ENCODE measurements around the gene POLRMT.

DNA sequence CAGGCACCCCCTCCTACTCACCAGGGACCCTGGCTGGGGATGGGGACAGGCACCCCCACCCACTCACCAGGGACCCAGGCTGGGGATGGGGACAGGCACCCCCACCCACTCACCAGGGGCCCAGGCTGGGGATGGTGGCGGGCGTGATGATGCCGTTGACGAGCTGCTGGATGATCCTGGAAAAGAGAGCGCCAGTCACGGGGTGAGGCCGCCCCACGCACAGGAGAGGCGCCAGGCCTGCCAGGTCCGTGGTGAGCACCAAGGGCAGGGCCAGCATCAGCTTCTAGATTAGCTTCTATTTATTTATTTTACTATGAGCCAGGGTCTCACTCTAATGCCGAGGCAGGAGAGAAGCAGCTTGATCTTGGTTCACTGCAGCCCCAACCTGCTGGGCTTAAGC lies 16.8 kb upstream of the POLRMT start:
- TF ChIP-seq, protein P1, sequence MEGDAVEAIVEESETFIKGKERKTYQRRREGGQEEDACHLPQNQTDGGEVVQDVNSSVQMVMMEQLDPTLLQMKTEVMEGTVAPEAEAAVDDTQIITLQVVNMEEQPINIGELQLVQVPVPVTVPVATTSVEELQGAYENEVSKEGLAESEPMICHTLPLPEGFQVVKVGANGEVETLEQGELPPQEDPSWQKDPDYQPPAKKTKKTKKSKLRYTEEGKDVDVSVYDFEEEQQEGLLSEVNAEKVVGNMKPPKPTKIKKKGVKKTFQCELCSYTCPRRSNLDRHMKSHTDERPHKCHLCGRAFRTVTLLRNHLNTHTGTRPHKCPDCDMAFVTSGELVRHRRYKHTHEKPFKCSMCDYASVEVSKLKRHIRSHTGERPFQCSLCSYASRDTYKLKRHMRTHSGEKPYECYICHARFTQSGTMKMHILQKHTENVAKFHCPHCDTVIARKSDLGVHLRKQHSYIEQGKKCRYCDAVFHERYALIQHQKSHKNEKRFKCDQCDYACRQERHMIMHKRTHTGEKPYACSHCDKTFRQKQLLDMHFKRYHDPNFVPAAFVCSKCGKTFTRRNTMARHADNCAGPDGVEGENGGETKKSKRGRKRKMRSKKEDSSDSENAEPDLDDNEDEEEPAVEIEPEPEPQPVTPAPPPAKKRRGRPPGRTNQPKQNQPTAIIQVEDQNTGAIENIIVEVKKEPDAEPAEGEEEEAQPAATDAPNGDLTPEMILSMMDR (IDR thresholded peaks at IDR 0.05) = no peak
- TF ChIP-seq, protein P2, sequence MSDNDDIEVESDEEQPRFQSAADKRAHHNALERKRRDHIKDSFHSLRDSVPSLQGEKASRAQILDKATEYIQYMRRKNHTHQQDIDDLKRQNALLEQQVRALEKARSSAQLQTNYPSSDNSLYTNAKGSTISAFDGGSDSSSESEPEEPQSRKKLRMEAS (CRISPR knock-in tag; IDR thresholded peaks at IDR 0.05) = no peak
- TF ChIP-seq SP1 (CRISPR knock-in tag; conservative IDR thresholded peaks at IDR 0.05) (no peak), CREB1 (CRISPR knock-in tag; IDR thresholded peaks at IDR 0.05) (no peak), KAT7 (CRISPR knock-in tag; IDR thresholded peaks at IDR 0.05; ENCODE audit: borderline replicate concordance) (no peak)
- TF ChIP-seq, protein P3, sequence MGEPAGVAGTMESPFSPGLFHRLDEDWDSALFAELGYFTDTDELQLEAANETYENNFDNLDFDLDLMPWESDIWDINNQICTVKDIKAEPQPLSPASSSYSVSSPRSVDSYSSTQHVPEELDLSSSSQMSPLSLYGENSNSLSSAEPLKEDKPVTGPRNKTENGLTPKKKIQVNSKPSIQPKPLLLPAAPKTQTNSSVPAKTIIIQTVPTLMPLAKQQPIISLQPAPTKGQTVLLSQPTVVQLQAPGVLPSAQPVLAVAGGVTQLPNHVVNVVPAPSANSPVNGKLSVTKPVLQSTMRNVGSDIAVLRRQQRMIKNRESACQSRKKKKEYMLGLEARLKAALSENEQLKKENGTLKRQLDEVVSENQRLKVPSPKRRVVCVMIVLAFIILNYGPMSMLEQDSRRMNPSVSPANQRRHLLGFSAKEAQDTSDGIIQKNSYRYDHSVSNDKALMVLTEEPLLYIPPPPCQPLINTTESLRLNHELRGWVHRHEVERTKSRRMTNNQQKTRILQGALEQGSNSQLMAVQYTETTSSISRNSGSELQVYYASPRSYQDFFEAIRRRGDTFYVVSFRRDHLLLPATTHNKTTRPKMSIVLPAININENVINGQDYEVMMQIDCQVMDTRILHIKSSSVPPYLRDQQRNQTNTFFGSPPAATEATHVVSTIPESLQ (CRISPR knock-in tag; IDR thresholded peaks at IDR 0.05) = no peak
- TF ChIP-seq, protein P4, sequence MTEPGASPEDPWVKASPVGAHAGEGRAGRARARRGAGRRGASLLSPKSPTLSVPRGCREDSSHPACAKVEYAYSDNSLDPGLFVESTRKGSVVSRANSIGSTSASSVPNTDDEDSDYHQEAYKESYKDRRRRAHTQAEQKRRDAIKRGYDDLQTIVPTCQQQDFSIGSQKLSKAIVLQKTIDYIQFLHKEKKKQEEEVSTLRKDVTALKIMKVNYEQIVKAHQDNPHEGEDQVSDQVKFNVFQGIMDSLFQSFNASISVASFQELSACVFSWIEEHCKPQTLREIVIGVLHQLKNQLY (CRISPR knock-in tag; IDR thresholded peaks at IDR 0.05) = no peak
- TF ChIP-seq, protein P5, sequence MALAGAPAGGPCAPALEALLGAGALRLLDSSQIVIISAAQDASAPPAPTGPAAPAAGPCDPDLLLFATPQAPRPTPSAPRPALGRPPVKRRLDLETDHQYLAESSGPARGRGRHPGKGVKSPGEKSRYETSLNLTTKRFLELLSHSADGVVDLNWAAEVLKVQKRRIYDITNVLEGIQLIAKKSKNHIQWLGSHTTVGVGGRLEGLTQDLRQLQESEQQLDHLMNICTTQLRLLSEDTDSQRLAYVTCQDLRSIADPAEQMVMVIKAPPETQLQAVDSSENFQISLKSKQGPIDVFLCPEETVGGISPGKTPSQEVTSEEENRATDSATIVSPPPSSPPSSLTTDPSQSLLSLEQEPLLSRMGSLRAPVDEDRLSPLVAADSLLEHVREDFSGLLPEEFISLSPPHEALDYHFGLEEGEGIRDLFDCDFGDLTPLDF (CRISPR knock-in tag; IDR thresholded peaks at IDR 0.05) = no peak
